Liver (tissue), 9 donors: ENCODE measurements around the gene USP40. TPM values are rescaled to one million over a fixed set of nuclear protein-coding genes. Genes with fewer than 3 reads are reported as not detected.
"Not testable (repeated sequence)": the region's sequence is repeated elsewhere in the genome, so short reads cannot be mapped to it uniquely, and the experiment has no call there.

Experiments used
- DNase-seq: peaks from one replicate; pipeline ENCODE4 v3.0.0-alpha.2; 2017; ENCODE audit warnings: low spot score
- H3K27ac ChIP-seq, 2 donors: one replicate each; pipeline ENCODE4 v1.7.0; 2013; ENCODE audit warnings: inconsistent platforms in 2 of 2, low read length in 2 of 2, control low read depth in 1 of 2, low read depth in 1 of 2, mild to moderate bottlenecking in 1 of 2
- H3K27me3 ChIP-seq, 4 donors: one replicate each; pipeline versions ENCODE4 v1.6.1 to v1.7.0; 2013; ENCODE audit warnings: low read length in 3 of 4, inconsistent platforms in 1 of 4, mild to moderate bottlenecking in 1 of 4, moderate library complexity in 1 of 4; ENCODE audit not compliant: control insufficient read depth in 4 of 4, insufficient read depth in 4 of 4
- H3K36me3 ChIP-seq, 4 donors: one replicate each; pipeline versions ENCODE4 v1.6.1 to v1.7.0; 2013; ENCODE audit warnings: low read length in 3 of 4, mild to moderate bottlenecking in 3 of 4, low read depth in 1 of 4, moderate library complexity in 1 of 4; ENCODE audit not compliant: control insufficient read depth in 4 of 4, insufficient read depth in 3 of 4
- H3K4me1 ChIP-seq, 4 donors: one replicate each; pipeline versions ENCODE4 v1.6.1 to v1.7.0; 2013; ENCODE audit warnings: low read length in 3 of 4, mild to moderate bottlenecking in 3 of 4, moderate library complexity in 1 of 4; ENCODE audit not compliant: control insufficient read depth in 4 of 4, insufficient read depth in 4 of 4
- H3K4me3 ChIP-seq, 3 donors: one replicate each; pipeline versions ENCODE4 v1.6.1 to v1.7.0; 2013; ENCODE audit warnings: low read length in 3 of 3, control low read depth in 1 of 3, low read depth in 1 of 3, mild to moderate bottlenecking in 1 of 3
- H3K9ac ChIP-seq, 2 donors: one replicate each; pipeline ENCODE4 v1.7.0; 2013; ENCODE audit warnings: low read length in 2 of 2, mild to moderate bottlenecking in 2 of 2, moderate library complexity in 2 of 2, control low read depth in 1 of 2, low read depth in 1 of 2
- H3K9me3 ChIP-seq, 4 donors: one replicate each; pipeline versions ENCODE4 v1.6.1 to v1.7.0; 2013; ENCODE audit warnings: low read length in 3 of 4; ENCODE audit not compliant: control insufficient read depth in 4 of 4
- ATF3 ChIP-seq: IDR thresholded peaks from 2 replicates; pipeline ENCODE4 v1.6.1; 2016; ENCODE audit warnings: antibody characterized with exemption
- CTCF ChIP-seq: fragments of 150-350 bp; IDR thresholded peaks from 2 replicates; pipeline ENCODE4 v1.5.1; 2017; ENCODE audit warnings: improper control_type of control experiment, low read depth, low read length; ENCODE audit not compliant: missing input control
- EGR1 ChIP-seq, 2 donors: IDR thresholded peaks; 2 replicates each; pipeline ENCODE4 v1.6.1; 2016 to 2018; ENCODE audit warnings: antibody characterized with exemption in 2 of 2, low read depth in 2 of 2
- FOXA1 ChIP-seq: IDR thresholded peaks from 2 replicates; pipeline ENCODE4 v1.6.1; 2016; ENCODE audit warnings: antibody characterized with exemption
- FOXA2 ChIP-seq: IDR thresholded peaks from 2 replicates; pipeline ENCODE4 v1.6.1; 2016; ENCODE audit warnings: antibody characterized with exemption
- GABPA ChIP-seq, 2 donors: IDR thresholded peaks in 1 of 2; conservative IDR thresholded peaks in 1 of 2; 2 replicates each; pipeline ENCODE4 v1.6.1; 2016; ENCODE audit warnings: antibody characterized with exemption in 2 of 2, mild to moderate bottlenecking in 1 of 2, moderate library complexity in 1 of 2
- HNF4A ChIP-seq, 2 donors: conservative IDR thresholded peaks; 2 replicates each; pipeline ENCODE4 v1.6.1; 2016; ENCODE audit warnings: antibody characterized with exemption in 2 of 2, mild to moderate bottlenecking in 2 of 2
- HNF4G ChIP-seq: IDR thresholded peaks from 2 replicates; pipeline ENCODE4 v1.6.1; 2016; ENCODE audit warnings: antibody characterized with exemption
- JUND ChIP-seq, 2 donors: IDR thresholded peaks; 2 replicates each; pipeline ENCODE4 v1.6.1; 2016; ENCODE audit warnings: antibody characterized with exemption in 2 of 2
- NR2F2 ChIP-seq: IDR thresholded peaks from 2 replicates; pipeline ENCODE4 v1.6.1; 2016; ENCODE audit warnings: antibody characterized with exemption
- RAD21 ChIP-seq, 2 donors: IDR thresholded peaks; 2 replicates each; pipeline ENCODE4 v1.6.1; 2016; ENCODE audit warnings: antibody characterized with exemption in 2 of 2, mild to moderate bottlenecking in 2 of 2
- RXRA ChIP-seq, 2 donors: IDR thresholded peaks; 2 replicates each; pipeline ENCODE4 v1.6.1; 2017 to 2018; ENCODE audit warnings: antibody characterized with exemption in 2 of 2, mild to moderate bottlenecking in 1 of 2
- SP1 ChIP-seq: IDR thresholded peaks from 2 replicates; pipeline ENCODE4 v1.6.1; 2018; ENCODE audit warnings: antibody characterized with exemption, mild to moderate bottlenecking
- TAF1 ChIP-seq: conservative IDR thresholded peaks from 2 replicates; pipeline ENCODE4 v1.6.1; 2016; ENCODE audit warnings: antibody characterized with exemption, mild to moderate bottlenecking
- YY1 ChIP-seq: IDR thresholded peaks from 2 replicates; pipeline ENCODE4 v1.6.1; 2016; ENCODE audit warnings: antibody characterized with exemption, mild to moderate bottlenecking
- WGBS: extraction: QIAGEN DNeasy Blood & Tissue Kit; methylation state at CpG from one replicate; pipeline ENCODE4 v1.1.7; 2013; 5-methylcytosine and 5-hydroxymethylcytosine counted together
- polyA plus RNA-seq, 2 donors: library from polyadenylated mRNA; stranded (reverse) in 1 of 2; unstranded in 1 of 2; fragments of 200-250 nt in 1 of 2; fragments of >200 nt in 1 of 2; fragmentation: Nextera tagmentation in 1 of 2; extraction: Ambion mirVana in 1 of 2; gene quantifications; one replicate each; pipeline versions ENCODE4 v1.2.1 to v1.2.3, GENCODE V29; 2013 to 2015
- total RNA-seq, 2 donors: library from RNA; depleted of rRNA; stranded (reverse); fragments of >200 nt; gene quantifications; one replicate each; pipeline ENCODE4 v1.2.3, GENCODE V29; 2014
- TF ChIP-seq, protein P1 (sequence below): IDR thresholded peaks from 2 replicates; pipeline ENCODE4 v1.6.1; 2016; ENCODE audit warnings: antibody characterized with exemption
- TF ChIP-seq, protein P2 (sequence below): IDR thresholded peaks from 2 replicates; pipeline ENCODE4 v1.6.1; 2016; ENCODE audit warnings: antibody characterized with exemption, mild to moderate bottlenecking
- TF ChIP-seq, protein P3 (sequence below): IDR thresholded peaks from 2 replicates; pipeline ENCODE4 v1.6.1; 2016; ENCODE audit warnings: antibody characterized with exemption
- donor health status: healthy.
- donor health status: healthy.
- donor health status: healthy.
- donor health status: healthy.
- donor health status: healthy.

The USP40 gene
- total and polyA plus RNA-seq, 4 donors: 12.0 to 29.0 (median 17.1) TPM

DNA sequence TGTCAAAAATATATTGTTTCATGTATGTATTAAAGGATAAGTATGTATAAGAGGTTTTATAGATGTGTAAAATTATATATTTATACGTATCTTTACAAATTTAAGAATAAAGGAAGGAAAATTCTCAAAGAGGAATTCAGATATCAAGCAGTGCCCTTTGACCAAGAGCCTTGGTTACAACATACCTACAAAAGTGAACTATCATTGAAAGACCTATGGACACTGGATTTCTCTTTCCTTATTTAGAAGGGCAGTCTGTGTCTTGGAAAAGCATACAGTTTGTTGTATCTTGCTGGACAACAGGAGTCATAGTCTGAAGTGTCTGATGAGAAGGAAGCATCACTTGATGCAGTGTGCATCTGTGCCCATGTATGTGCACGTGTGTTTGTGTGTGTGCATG, 21.8 kb upstream of the USP40 start:
- no peak overlapping the region for H3K4me3 ChIP-seq
- no peaks in the 10 kb centered on the region for H3K9me3 ChIP-seq
- TF ChIP-seq NR2F2: no peak
- no peak for TF ChIP-seq CTCF
- no peak for TF ChIP-seq FOXA2
- TF ChIP-seq FOXA1: no peak
- no peak for TF ChIP-seq SP1
- H3K9ac ChIP-seq: no peak overlapping the region
- 93% methylated on average over 2 of the region's 2 CpGs for WGBS
- no peak overlapping the region for H3K27ac ChIP-seq
- no peaks in the 10 kb centered on the region for H3K4me1 ChIP-seq
- no peaks in the 10 kb centered on the region for H3K36me3 ChIP-seq
- H3K27me3 ChIP-seq: no peaks in the 10 kb centered on the region
- DNase-seq: no peak

GRCh38 chr2:233584210-233584609, 17.6 kb upstream of the USP40 start:
- Histone ChIP-seq H3K27ac (no peak overlapping the region), H3K36me3 (no peaks in the 10 kb centered on the region), H3K9me3 (no peaks in the 10 kb centered on the region), H3K9ac (no peak overlapping the region), H3K27me3 (no peaks in the 10 kb centered on the region), H3K4me3 (no peak overlapping the region), H3K4me1 (no peaks in the 10 kb centered on the region)
- TF ChIP-seq RAD21 (IDR thresholded peaks at IDR 0.05): no peak
- TF ChIP-seq JUND (IDR thresholded peaks at IDR 0.05): no peak
- TF ChIP-seq SP1: no peak
- TF ChIP-seq HNF4G: no peak
- TF ChIP-seq, protein P1, sequence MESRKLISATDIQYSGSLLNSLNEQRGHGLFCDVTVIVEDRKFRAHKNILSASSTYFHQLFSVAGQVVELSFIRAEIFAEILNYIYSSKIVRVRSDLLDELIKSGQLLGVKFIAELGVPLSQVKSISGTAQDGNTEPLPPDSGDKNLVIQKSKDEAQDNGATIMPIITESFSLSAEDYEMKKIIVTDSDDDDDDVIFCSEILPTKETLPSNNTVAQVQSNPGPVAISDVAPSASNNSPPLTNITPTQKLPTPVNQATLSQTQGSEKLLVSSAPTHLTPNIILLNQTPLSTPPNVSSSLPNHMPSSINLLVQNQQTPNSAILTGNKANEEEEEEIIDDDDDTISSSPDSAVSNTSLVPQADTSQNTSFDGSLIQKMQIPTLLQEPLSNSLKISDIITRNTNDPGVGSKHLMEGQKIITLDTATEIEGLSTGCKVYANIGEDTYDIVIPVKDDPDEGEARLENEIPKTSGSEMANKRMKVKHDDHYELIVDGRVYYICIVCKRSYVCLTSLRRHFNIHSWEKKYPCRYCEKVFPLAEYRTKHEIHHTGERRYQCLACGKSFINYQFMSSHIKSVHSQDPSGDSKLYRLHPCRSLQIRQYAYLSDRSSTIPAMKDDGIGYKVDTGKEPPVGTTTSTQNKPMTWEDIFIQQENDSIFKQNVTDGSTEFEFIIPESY: no peak
- TF ChIP-seq FOXA2: no peak
- TF ChIP-seq, protein P2, sequence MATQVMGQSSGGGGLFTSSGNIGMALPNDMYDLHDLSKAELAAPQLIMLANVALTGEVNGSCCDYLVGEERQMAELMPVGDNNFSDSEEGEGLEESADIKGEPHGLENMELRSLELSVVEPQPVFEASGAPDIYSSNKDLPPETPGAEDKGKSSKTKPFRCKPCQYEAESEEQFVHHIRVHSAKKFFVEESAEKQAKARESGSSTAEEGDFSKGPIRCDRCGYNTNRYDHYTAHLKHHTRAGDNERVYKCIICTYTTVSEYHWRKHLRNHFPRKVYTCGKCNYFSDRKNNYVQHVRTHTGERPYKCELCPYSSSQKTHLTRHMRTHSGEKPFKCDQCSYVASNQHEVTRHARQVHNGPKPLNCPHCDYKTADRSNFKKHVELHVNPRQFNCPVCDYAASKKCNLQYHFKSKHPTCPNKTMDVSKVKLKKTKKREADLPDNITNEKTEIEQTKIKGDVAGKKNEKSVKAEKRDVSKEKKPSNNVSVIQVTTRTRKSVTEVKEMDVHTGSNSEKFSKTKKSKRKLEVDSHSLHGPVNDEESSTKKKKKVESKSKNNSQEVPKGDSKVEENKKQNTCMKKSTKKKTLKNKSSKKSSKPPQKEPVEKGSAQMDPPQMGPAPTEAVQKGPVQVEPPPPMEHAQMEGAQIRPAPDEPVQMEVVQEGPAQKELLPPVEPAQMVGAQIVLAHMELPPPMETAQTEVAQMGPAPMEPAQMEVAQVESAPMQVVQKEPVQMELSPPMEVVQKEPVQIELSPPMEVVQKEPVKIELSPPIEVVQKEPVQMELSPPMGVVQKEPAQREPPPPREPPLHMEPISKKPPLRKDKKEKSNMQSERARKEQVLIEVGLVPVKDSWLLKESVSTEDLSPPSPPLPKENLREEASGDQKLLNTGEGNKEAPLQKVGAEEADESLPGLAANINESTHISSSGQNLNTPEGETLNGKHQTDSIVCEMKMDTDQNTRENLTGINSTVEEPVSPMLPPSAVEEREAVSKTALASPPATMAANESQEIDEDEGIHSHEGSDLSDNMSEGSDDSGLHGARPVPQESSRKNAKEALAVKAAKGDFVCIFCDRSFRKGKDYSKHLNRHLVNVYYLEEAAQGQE: no peak
- TF ChIP-seq ATF3: no peak
- TF ChIP-seq, protein P3, sequence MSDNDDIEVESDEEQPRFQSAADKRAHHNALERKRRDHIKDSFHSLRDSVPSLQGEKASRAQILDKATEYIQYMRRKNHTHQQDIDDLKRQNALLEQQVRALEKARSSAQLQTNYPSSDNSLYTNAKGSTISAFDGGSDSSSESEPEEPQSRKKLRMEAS: no peak
- TF ChIP-seq NR2F2: no peak
- TF ChIP-seq EGR1 (IDR thresholded peaks at IDR 0.05; ENCODE audit: low read depth in 2 of 2): no peak
- no peak for TF ChIP-seq GABPA (IDR thresholded peaks at IDR 0.05 in 1 of 2, conservative IDR thresholded peaks at IDR 0.05 in 1 of 2)
- TF ChIP-seq TAF1: no peak
- no peak for TF ChIP-seq HNF4A (conservative IDR thresholded peaks at IDR 0.05)
- TF ChIP-seq RXRA (IDR thresholded peaks at IDR 0.05): no peak
- no peak for TF ChIP-seq YY1
- DNase-seq: no peak
- WGBS: 42% methylated on average over 1 of the region's 1 CpG

- not testable (repeated sequence) for H3K9me3 ChIP-seq, H3K27ac ChIP-seq, H3K9ac ChIP-seq, H3K36me3 ChIP-seq, H3K27me3 ChIP-seq, H3K4me1 ChIP-seq, H3K4me3 ChIP-seq, DNase-seq
- 76% methylated on average over 35 of the region's 35 CpGs for WGBS
Observed at GRCh38 chr2:233583217-233583965, 16.8 kb upstream of the USP40 start.

GRCh38 chr2:233577341-233577740, 10.8 kb upstream of the USP40 start:
- WGBS: 84% methylated on average over 5 of the region's 5 CpGs
- not testable (repeated sequence) for H3K27ac ChIP-seq, DNase-seq, H3K27me3 ChIP-seq, H3K9ac ChIP-seq, H3K9me3 ChIP-seq, H3K4me1 ChIP-seq, H3K36me3 ChIP-seq, H3K4me3 ChIP-seq
